ENCODE data around the gene ITCH. TPM values are rescaled to one million over a fixed set of nuclear protein-coding genes. Genes with fewer than 3 reads are reported as not detected.

The ITCH gene
- total RNA-seq, 1 experiment from 2014 or later, result 78.8 TPM

GRCh38 chr20:34560614-34561013 lies 197.5 kb downstream of the ITCH start:
- Histone ChIP-seq H3K27ac (ENCODE audit: low read depth, low read length) (no peak overlapping the region), H3K27me3 (ENCODE audit: insufficient read depth, low read length) (no peaks in the 10 kb centered on the region), H3K36me3 (ENCODE audit: control insufficient read depth in 1 of 2, insufficient read depth in 2 of 2, low read length in 2 of 2) (no peaks in the 10 kb centered on the region), H4K20me1 (ENCODE audit: insufficient read depth) (no peaks in the 10 kb centered on the region), H3K79me2 (ENCODE audit: insufficient read depth, low read length) (no peaks in the 10 kb centered on the region), H2AFZ (ENCODE audit: low read depth, low read length, poor library complexity, severe bottlenecking) (no peak overlapping the region), H3K4me2 (ENCODE audit: low read length) (no peak overlapping the region), H3K4me1 (ENCODE audit: control insufficient read depth in 1 of 2, insufficient read depth in 2 of 2, low read length in 2 of 2) (no peaks in the 10 kb centered on the region), H3K9me3 (ENCODE audit: control insufficient read depth in 1 of 2, insufficient read depth in 1 of 2, low read depth in 1 of 2, low read length in 2 of 2) (no peaks in the 10 kb centered on the region), H3K9me2 (ENCODE audit: insufficient read depth) (no peaks in the 10 kb centered on the region), H3K4me3 (replicated peaks in 1 of 2; ENCODE audit: low read depth in 1 of 2, low read length in 2 of 2) (no peak overlapping the region), H3K9ac (ENCODE audit: low read length) (no peak overlapping the region)
- intact Hi-C loops (cut with micrococcal nuclease), result no loop called here
- no TSS peak for BruUV-seq (replicated peaks)
- ChIA-PET POLR2A (no interaction called here), RAD21 (ENCODE audit: low non-redundant PET in 1 of 2, low total read pairs in 2 of 2, uncharacterized antibody in 2 of 2, unreplicated experiment in 2 of 2) (no interaction called here), CTCF (no interaction called here)
- no peak for TF ChIP-seq TCF7L2 (IDR thresholded peaks at IDR 0.05; ENCODE audit: borderline replicate concordance, extremely low read depth, insufficient read depth, insufficient read length)
- TF ChIP-seq MAX (IDR thresholded peaks at IDR 0.05), result no peak
- TF ChIP-seq EGR1 (IDR thresholded peaks at IDR 0.05; ENCODE audit: low read depth), result no peak
- TF ChIP-seq JUND (IDR thresholded peaks at IDR 0.05), result no peak
- no peak for TF ChIP-seq ELF1 (IDR thresholded peaks at IDR 0.05; ENCODE audit: borderline replicate concordance, low read depth)
- TF ChIP-seq ATF3 (IDR thresholded peaks at IDR 0.05), result no peak
- TF ChIP-seq YY1 (IDR thresholded peaks at IDR 0.05; ENCODE audit: extremely low read depth, insufficient replicate concordance, low read depth, low read length), result no peak
- TF ChIP-seq FOSL1 (IDR thresholded peaks at IDR 0.05; ENCODE audit: low read depth), result no peak
- TF ChIP-seq POLR2A (IDR thresholded peaks at IDR 0.05; ENCODE audit: borderline replicate concordance, extremely low read depth, insufficient read depth, insufficient read length), result no peak
- TF ChIP-seq REST (IDR thresholded peaks at IDR 0.05; ENCODE audit: low read depth), result no peak
- no peak for TF ChIP-seq ZNF274 (IDR thresholded peaks at IDR 0.05; ENCODE audit: low read depth, low read length)
- DNase-seq (ENCODE audit: low read depth, low spot score), result no peak
- ATAC-seq, result no peak

MicroRNAs within 50 kb of the gene (microRNA counts, 767-probe panel; counts per million panel counts)
- microRNA hsa-miR-644a, result not detected

Small RNA genes lying within 50 kb of the gene (microRNA-seq; reads per million reads assigned to microRNA genes)
- gene MIR644A (ENCODE audit: borderline number of aligned reads), result not detected

Other genes starting within 250 kb of the ITCH start
- not detected for gene ASIP, start 121.8 kb upstream of the ITCH start, total RNA-seq (2021; ENCODE audit: unreplicated experiment)
- gene AHCY, start 59.9 kb upstream of the ITCH start, total RNA-seq (2021; ENCODE audit: unreplicated experiment), result 350 TPM
- 106 TPM for gene DYNLRB1, start 153.1 kb downstream of the ITCH start, total RNA-seq (2021; ENCODE audit: unreplicated experiment)
- not detected for gene MAP1LC3A, start 195.4 kb downstream of the ITCH start, total RNA-seq (2021; ENCODE audit: unreplicated experiment)